Activated T-cell treated with anti-CD3 and anti-CD28 coated beads for 4 hours (primary cell): ENCODE measurements around the gene PRM1.
A peak's percentile ranks its signal among the peaks of the same experiment; 100 is the strongest.

ENCODE experiments used
- DNase-seq: peaks from one replicate; pipeline ENCODE4 v3.0.0-alpha.2; 2020

Gene PRM1

DNA sequence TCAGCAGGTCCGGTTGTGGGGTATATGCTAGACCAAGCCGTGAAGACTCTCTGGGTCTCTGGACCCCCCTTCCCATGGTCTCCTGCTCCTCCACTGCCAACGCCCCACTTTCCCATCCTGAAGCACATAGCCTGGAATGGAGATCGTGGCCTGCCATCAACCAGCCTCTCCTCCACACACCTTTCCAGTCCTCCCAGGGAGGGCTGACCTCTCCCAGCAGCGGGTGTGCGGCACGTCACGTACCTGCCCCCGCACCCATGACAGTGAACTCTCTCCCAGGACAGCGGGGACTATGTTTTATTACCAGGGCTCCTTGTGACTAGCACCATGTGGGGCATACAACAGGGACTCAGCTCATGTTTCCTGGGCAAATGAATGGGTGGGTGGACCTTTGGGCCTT, 9.5 kb downstream of the PRM1 start:
- DNase-seq = no peak

DNA sequence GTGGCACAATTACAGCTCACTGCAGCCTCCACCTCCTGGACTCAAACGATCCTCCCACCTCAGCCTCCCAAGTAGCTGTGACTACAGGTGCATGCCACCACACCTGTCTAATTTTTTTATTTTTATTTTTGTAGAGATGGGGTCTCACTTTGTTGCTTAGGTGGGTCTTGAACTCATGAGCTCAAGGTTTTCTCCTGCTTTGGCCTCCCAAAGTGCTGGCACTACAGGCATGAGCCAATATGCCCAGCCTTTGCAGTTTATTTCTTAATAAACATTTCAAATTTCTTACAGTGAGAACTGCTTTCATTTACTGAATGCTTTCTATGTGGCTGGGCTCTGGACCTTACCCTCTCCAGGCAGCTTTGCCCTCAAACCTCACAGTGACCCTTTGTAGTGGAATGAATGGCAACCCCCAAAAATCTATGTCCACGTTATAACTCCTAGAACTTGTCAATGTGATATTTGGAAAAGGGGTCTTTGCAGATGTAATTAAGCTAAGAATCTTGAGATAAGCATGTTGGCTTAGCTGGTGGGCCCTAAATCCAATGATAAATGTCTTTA, 10.4 kb downstream of the PRM1 start:
- DNase-seq = no peak

DNA sequence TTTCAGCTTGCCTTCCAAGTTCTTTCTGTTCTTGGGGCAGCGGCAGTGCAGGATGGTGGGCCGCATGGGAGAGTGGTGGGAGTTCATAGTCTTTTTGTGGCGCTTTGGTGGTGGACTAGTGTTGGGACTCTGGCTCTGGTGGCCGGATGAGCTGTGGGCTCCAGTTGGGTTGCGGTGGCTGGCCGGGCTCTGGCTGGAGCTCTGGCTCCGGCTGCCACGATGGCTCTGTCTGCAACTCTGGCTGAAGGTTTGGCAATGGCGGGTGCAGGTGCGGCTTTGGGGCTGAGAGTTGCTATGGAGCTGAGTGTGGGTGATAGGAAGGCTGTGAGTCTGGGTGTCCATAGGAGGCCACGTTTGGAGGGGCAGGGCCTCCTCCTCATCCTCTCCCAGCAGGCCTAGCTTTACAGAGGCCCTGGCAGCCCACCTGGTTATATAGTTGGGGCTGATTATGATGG, 12.2 kb downstream of the PRM1 start, which contains the start of gene TNP2:
TSS of gene TNP2 (minus strand) at position 405 of the 455 bp plus-strand sequence. CDS start at position 342, 63 bp downstream.
- DNase-seq = no peak

DNA sequence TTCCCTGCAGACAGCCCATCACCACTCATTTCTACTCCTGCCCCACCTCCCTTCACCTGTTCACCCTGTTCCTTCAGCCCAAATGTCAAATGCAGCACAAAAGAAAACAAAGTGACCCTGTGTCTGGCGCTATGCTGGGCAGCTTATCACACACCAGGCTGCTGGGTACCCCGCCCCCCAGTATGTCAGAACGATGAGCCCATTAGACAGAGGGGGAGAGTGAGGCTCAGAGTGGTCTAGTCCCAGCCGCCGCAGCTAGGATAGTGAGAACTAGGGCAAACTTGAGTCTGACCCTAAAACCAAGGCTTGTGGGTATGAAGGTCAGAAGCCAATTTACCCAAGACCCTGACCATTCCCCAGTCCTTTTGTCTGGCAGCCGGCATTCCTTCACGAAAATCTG, 16.0 kb downstream of the PRM1 start:
- DNase-seq = no peak

DNA sequence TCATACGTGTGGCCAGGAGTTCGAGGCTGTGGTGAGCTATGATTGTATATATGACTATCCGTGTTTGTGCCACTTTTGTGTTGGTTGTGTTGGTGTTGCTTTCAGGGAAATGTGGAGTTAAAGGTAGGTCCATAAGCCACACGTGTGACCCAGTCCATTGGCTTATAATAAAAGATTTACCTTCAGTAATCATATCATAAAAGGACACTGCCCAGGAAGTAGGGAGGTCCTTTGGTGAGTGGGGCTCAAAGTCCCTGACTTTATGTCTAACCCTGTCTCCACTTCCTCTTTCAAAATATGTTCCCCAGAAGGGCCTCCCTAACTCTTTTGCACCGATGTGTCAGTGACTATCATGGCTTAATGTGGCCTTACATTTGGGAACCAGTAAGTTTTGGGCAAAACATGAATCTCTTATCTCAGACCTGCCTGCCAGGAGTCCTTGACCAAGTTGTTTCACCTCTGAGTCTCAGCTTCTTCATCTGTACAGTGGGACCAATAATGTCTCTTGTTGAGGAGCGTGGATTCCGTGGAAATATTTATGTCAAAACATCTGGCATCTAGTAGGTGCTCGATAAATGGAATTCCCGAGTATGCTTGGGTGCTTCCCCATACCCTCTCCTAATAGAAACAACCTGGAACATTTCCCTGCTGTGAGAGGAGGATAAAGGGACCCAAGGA, 16.8 kb downstream of the PRM1 start:
- no peak for DNase-seq

DNA sequence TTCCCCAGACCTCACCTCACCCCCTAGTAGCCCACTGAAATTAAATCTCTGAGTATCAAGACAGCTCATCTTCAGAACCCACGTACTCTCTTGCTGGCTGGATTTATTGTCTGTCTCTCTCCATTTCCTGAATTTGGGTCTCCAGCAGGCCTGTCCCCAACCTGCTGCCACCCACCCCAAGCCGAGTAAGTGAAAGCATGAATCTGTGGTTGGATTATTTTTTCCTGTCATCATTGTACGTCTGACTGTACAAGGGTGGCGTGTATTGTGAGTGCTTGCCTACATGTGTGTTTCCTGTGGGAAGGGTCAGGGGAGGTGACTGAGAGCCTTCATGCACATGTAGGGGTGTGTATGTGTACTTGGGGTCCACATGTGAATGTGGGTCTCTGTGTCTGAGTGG, 17.4 kb downstream of the PRM1 start:
- peak; percentile 27 for DNase-seq

DNA sequence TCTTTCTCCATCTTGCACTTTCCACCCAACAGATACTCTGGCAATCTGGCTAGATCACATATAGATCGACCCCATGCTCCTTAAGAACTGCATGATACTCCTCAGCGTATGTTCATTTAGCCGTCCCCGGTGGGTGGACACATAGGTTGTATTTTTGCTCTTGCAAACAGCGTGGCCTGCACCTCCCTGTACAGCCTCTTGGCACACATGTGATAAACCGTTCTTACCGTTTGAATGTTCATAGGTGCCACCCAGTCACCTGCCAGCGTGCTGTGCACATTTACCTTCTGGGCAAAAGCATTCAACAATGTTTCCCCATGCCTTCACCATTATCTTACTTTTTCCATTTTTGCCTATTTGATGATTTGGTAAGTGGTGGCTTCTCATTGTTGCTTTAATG, 18.2 kb downstream of the PRM1 start:
- DNase-seq = no peak

DNA sequence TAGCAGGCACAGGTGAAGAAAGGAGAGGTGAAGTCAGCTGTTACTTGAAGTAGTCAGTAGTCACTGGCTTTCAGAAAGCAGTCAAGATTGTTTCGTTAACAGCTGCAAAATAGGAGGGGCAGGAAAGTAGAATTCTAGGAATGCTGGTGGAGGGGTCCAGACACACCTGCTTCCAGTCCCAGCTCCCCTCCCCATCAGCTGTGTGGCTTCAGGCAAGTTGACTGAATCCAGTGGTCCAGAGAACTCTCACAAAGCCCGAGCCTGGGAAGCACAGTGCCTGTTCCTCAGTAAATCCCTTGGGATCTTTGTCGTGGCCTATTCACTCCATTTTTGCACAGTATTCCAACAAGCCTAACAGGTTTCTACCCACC, 20.5 kb downstream of the PRM1 start:
- DNase-seq = no peak

DNA sequence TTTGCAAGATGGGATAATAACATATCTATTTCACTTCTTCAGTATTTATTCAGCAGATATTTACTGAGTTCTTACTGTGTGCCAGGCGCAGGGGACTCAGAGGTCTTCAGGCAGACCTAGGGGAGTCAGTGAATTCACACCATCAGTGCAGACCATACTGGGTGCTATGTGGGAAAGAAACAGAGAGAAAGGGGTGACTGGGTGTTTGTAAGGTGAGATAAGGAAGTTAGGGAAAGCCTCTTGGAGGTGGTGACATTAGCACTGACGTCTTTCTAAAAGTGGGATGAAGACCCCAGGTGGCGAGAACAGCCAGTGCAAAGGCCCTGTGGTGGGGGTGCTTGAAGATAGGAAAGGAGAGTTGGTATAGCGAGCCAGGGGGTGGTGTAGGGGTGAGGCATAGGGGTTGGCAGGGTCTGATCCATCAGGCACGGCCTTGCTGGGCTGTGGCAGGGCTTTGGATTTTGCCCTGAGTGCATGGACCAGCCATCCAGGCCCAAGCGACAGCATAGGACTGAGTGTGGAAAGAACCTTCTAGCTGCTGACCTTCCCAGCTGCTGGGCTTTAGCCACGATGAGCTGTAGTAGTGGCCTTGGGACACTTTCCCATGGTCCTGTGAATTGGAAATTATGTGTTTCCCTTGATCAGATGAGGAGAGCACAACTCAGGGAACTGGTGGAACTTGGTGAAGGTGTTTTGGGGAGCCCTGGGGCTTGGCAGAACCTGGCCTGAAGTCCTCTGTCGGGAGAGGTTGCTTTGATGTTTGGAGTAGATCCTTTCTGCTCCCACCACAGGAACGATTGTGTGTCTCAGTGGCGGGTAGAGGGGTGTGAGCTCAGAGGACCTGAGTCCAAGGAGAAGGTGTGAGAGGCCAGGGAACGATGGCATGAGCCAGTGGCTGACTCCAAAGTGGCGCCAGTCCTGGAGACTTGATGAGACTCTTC, 21.2 kb downstream of the PRM1 start:
- no peak for DNase-seq

DNA sequence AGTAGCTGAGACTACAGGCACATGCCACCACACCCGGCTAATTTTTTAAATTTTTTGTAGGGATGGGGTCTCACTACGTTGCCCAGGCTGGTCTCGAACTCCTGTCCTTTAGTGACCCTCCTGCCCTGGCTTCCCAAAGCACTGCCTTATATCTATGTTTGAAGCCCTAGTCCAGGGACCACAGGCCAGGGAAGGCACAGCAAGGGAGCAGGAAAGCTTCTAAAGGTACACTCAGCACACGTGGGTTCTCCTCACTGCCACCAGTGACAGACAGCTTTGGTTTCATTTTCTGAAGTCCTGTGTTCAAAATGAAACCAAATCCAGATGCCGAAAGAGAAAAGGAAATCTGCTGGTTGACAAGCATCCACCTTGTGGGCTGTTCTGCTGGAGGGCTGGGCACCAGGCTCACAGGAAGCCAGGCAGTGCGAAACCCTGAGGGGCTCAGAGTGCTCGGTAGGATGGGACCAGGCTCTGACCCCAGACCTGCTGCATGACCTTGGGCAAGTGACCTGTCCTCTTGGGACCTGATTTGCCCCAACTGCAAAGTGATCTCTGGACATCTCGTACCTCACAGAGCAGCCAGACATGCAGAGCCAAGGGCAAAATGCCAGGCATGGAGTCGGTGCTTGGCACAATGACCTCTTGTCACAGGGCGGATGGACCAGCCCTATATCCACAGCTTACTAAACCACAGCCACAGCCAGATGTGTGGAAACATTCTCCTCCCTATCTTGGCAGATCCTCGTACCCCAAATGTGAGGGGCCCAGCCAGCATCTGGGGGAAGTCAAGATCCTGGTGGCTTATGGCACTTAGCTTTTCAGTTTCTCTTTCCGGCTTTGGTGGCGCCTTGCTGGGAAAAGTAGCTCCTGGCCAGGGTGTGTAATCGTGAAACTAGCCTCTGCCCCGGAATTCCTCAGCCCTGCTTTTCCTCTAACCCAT, 22.3 kb downstream of the PRM1 start:
- no peak for DNase-seq

DNA sequence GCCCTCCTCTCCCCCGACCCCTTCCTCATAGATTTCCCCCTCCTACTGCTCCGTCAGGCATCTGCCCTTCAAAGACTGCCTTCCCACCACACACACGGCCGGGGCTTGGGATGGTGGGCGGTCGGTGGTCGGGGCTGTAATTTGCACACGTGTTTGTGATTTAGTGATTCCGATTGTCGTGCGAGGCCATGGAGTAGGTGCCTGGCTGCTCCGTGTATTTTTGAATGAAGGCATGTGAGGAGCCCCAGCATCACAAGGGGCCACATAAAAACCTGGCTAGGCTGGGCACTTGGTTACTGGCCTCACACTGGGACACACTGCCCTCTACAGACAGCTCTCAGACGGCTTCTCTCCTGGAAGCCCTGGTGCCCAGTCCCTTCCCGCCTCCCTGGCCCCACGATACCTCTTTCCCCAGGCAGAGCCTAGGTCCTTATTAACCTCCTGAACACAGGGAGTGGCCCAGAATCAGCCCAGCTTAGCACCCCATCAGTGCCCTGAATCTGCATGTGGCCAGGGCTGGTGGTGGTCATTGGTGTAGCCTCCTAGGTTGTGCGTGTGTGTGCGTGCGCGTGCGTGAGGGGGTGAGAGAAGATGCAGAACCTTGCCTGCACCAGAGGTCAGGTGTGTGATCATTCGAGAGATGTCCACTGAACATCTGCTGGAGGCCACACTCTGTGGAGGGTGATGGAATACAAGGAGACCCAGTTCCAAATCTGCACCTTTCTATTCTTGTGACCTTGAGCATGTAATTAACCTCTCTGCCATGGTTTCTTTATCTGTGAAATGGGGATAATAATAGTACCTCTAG, 23.8 kb downstream of the PRM1 start:
- no peak for DNase-seq

DNA sequence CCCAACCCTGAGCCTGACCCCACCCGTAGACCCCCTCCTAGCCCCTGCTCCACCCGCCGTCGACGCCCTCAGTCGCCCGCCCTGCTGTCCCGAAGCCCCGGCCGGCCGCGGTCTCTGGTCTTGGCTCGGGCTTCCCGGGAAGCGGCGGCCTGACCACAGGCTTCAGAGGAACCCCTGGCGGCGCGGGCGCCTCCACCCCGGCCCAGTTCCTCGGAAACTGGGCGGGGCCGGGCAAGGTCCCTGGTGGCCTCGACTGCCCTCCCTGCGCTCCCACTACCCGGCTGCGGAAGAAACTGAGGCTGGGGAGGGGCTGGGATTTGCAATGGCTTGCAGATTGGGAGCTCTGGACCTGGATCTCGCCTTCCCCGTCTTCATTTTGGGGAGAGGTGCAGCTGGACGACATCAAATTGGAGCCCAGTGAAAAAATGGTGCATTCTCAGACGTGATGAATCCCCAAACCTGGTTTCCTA, 24.4 kb downstream of the PRM1 start:
- no peak for DNase-seq

DNA sequence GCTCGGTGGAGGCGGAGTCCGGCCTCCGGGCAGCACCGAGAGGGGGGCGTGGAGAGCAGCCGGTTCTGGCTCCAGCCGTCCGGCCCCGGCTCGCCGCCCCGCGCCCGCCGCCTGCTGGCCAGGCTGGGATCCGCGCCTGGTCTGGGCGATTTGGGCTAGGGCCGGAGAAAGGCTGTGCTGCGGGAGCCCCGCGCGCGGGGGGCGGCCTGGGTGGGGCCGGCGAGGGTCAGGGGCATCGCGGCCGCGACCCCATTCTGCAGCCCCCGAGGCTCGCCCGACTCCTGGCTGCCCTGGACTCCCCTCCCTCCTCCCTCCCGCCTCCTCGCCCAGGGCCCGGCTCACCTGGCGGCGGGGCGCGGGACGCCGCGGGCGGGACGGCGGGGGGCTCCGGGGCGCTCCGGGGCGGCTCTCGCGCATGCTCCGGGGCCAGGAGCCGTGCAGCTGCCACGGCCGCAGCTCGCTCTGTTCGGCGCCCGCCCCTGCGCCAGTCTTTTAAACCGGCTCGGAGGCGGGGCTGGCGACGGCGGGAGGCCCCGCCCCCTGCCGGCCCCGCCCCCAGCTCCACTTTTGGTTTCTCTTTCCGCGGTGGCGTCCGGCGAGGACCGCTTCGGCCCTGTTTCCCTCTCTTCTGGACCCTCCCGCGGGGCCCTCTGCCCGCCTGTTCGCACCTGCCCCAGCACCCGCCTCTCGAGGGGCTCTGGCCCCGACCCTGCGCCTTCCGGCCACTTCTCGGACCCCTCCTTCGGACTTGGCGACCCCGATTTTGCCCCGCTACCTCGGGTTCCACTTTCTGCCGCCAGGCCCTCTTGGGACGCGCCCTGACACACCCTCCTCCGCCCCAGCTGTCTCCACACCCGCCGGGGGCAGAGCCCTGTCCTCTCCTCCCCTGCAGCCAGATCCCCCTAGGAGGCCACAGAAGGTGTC, 25.1 kb downstream of the PRM1 start, which contains the start of gene SOCS1:
TSS of gene SOCS1 (minus strand) at position 468 of the 924 bp plus-strand sequence. CDS start 726 bp downstream, outside the sequence.
- peak; percentile 84 for DNase-seq

DNA sequence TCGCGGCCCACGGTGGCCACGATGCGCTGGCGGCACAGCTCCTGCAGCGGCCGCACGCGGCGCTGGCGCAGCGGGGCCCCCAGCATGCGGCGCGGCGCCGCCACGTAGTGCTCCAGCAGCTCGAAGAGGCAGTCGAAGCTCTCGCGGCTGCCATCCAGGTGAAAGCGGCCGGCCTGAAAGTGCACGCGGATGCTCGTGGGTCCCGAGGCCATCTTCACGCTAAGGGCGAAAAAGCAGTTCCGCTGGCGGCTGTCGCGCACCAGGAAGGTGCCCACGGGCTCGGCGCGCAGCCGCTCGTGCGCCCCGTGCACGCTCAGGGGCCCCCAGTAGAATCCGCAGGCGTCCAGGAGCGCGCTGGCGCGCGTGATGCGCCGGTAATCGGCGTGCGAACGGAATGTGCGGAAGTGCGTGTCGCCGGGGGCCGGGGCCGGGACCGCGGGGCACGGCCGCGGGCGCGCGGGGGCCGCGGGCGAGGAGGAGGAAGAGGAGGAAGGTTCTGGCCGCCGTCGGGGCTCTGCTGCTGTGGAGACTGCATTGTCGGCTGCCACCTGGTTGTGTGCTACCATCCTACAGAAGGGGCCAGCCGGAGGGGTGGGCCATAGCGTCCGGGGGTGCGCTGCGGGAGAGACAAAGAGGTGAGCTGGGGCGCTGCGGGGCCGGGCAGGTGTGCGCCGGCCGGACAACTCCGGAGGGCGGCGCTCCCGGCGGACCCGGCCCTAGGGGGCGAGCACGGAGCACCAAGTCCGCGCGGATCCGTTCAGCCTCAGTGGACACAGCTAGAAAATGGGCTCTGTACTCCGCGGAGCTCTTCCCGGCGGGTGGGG, 26.0 kb downstream of the PRM1 start:
- DNase-seq = no peak

DNA sequence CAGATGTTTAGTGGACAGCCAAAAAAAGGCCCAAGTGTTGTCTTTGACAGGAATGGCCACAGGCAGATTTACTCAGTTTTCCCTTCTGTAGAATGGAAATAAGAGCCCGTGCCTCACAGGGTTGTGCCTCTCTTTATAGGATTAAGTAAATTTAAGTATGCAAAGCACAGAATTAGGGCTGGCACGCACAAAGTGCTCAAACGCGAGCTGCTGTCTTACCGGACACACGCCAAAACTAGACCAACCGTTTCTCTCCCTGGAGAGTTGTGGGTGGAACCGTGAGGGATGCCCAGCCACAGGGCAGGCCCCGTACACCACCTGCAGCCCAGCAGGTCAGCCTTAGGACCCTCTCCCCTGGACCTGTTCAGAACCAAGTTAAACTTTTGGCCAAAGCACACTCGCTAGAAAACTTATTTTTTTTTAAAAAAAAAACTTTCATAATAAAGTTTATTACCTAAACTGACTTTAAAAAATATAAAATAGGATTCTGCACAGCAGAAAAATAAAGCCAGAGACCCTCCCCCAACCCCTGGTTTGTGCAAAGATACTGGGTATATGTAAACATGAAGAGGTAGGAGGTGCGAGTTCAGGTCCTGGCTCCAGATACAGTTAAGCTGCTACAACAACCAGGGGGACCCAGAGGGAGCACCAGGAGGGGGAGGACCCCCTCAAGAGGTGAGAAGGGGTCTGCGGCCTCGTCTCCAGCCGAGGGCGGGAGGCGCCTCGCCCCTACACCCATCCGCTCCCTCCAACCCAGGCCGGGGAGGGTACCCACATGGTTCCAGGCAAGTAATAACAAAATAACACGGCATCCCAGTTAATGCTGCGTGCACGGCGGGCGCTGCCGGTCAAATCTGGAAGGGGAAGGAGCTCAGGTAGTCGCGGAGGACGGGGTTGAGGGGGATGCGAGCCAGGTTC, 26.9 kb downstream of the PRM1 start:
- DNase-seq = no peak

DNA sequence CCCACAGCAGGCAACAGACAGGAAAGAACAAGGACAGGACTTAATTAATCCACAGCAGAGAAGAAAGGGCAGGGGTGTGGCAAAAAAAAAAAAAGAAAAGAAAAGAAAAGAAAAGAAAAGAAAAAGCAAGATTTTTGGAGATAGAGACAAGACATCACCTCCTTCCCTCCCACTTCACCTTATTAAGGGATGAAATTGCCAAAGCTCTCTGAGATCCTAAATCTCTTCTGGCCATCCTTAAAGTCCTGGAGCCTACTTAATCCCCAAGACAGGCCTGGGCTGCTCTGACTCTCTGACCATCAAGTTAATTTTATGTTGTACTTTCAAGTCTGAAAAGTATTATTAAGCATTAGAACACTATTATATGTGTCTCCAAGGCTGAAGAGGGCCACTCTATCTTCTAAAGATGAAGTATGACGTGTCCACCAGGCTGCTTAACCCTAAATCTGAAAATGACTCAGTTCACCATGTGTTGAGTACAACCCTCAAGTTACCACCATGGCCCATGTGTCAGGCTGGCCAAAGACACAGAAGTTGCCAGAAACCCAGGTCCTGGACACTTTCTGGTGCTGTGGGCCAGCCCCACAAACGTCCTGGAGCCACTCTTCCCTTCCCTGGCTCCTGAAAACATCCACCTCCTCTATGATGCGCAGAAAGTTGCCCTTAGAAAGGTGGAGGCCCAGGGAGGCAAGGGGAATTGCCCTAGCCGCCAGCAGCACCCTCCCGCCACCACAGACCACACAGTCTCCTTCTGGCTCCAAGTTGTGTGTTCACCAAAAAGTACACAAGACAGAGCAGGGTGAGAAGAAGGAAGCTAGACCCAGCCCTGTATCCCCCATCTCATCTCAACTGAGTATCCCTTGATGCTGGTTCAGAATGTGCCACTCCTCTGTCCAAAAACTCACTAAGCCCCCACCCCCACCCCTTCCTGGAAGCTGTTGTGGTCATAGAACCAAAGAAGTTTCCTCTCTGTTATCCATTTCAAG, 27.8 kb downstream of the PRM1 start:
- DNase-seq = no peak

DNA sequence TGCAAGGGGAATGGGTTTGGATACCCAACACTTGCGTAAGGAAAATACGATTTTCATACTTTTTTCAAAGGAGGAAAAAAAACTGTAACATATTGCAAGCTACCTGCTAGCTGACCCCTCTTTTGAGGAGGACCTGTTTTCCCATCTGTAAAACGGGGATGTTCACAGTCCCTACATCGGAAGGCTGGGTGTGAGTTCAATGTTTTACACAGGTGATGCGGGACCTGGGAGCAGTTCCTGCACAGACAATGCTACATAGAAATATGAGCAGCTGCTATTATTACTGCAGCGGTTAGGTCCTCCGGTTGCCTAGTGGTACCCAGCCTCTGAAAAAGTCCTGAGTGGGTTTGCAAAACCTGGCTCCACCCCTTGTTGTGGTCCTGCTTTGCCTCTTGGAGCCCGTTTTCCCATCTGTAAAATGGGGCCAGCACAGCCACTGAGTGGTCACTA, 28.6 kb downstream of the PRM1 start:
- DNase-seq = no peak
